HCT116 (cell line): ENCODE results near the gene HAUS6. TPM values are rescaled to one million over a fixed set of nuclear protein-coding genes. Genes with fewer than 3 reads are reported as not detected.

Source experiments
- ATAC-seq: fragments of 200-7000 bp; cut with Tn5 transposase; 2 replicates; pipeline ENCODE4 v1.9.1; 2020; ENCODE audit warnings: mild to moderate bottlenecking, moderate library complexity
- BruUV-seq: library from RNA; stranded (reverse); fragments of 400-500 nt; replicated peaks from 2 replicates; lab custom pipeline; 2021; lab: Mats Ljungman, UMichigan
- CTCF ChIA-PET: fragments of 300-600 bp; sonication (Branson Sonifier 250); formaldehyde crosslinking; loops from one replicate; lab custom pipeline; 2021; ENCODE audit warnings: antibody characterized with exemption; lab: Charles Lee
- POLR2A ChIA-PET: fragments of 300-600, 350-600 bp; sonication (Branson Sonifier 250); formaldehyde crosslinking; loops from one replicate; lab custom pipeline; 2021; ENCODE audit warnings: antibody characterized with exemption; lab: Charles Lee
- RAD21 ChIA-PET, 2 experiments: fragments of 300-600 bp; sonication (Branson Sonifier 250); formaldehyde crosslinking; loops; one replicate each; lab custom pipeline; 2023; ENCODE audit warnings: low total read pairs in 2 of 2; ENCODE audit not compliant: uncharacterized antibody in 2 of 2, unreplicated experiment in 2 of 2, low non-redundant PET in 1 of 2; lab: Charles Lee
- DNase-seq: peaks from one replicate; pipeline ENCODE4 v3.0.0-alpha.2; 2010; ENCODE audit warnings: low read depth, low spot score
- H2AFZ ChIP-seq: fragments of 200-600 bp; shearing (Covaris generic), sonication (generic); 2 replicates; pipeline ENCODE4 v1.6.1; 2017; ENCODE audit warnings: low read depth, mixed run types, mixed read lengths, antibody characterized with exemption, low read length; ENCODE audit not compliant: poor library complexity, severe bottlenecking
- H3K27ac ChIP-seq: 2 replicates; pipeline ENCODE4 v1.5.1; 2012; ENCODE audit warnings: low read depth, low read length
- H3K27me3 ChIP-seq: fragments of 200-600 bp; sonication (generic); 2 replicates; pipeline ENCODE4 v1.6.1; 2016; ENCODE audit warnings: mixed run types, low read length, mixed read lengths; ENCODE audit not compliant: insufficient read depth
- H3K36me3 ChIP-seq, 2 experiments: fragments of 200-500 bp in 1 of 2; fragments of 200-600 bp in 1 of 2; sonication (Bioruptor generic) in 1 of 2; sonication (generic) in 1 of 2; 2 replicates each; pipeline versions ENCODE4 v1.5.1 to v1.6.1; 2014 to 2016; ENCODE audit warnings: low read length in 2 of 2, inconsistent platforms in 1 of 2, mixed read lengths in 1 of 2, mixed run types in 1 of 2; ENCODE audit not compliant: insufficient read depth in 2 of 2, control insufficient read depth in 1 of 2
- H3K4me1 ChIP-seq, 2 experiments: fragments of 200-600 bp in 1 of 2; sonication (generic) in 1 of 2; 2 replicates each; pipeline versions ENCODE4 v1.5.1 to v1.6.1; 2012 to 2017; ENCODE audit warnings: low read length in 2 of 2, inconsistent platforms in 1 of 2, mild to moderate bottlenecking in 1 of 2, mixed read lengths in 1 of 2, mixed run types in 1 of 2, moderate library complexity in 1 of 2; ENCODE audit not compliant: insufficient read depth in 2 of 2, control insufficient read depth in 1 of 2
- H3K4me2 ChIP-seq: fragments of 200-600 bp; sonication (generic); 2 replicates; pipeline ENCODE4 v1.6.1; 2017; ENCODE audit warnings: mixed run types, low read length, mixed read lengths
- H3K4me3 ChIP-seq, 2 experiments: fragments of 200-600 bp in 1 of 2; sonication (generic) in 1 of 2; replicated peaks in 1 of 2; 2 replicates each; pipeline ENCODE4 v1.5.1; 2011 to 2016; ENCODE audit warnings: low read length in 2 of 2, control low read depth in 1 of 2, low read depth in 1 of 2, mild to moderate bottlenecking in 1 of 2, mixed read lengths in 1 of 2, mixed run types in 1 of 2
- H3K79me2 ChIP-seq: fragments of 200-600 bp; sonication (generic); 2 replicates; pipeline ENCODE4 v1.6.1; 2017; ENCODE audit warnings: mild to moderate bottlenecking, mixed run types, low read length, moderate library complexity, mixed read lengths; ENCODE audit not compliant: insufficient read depth
- H3K9ac ChIP-seq: fragments of 200-600 bp; sonication (generic); 2 replicates; pipeline ENCODE4 v1.6.1; 2016; ENCODE audit warnings: low read length, mixed read lengths
- H3K9me2 ChIP-seq: fragments of 200-600 bp; sonication (generic), shearing (Covaris generic); 2 replicates; pipeline ENCODE4 v1.6.1; 2017; ENCODE audit warnings: mixed run types, mild to moderate bottlenecking, moderate library complexity; ENCODE audit not compliant: insufficient read depth
- H3K9me3 ChIP-seq, 2 experiments: fragments of 200-500 bp in 1 of 2; fragments of 200-600 bp in 1 of 2; sonication (Bioruptor generic) in 1 of 2; sonication (generic) in 1 of 2; 2 replicates each; pipeline ENCODE4 v1.6.1; 2014 to 2017; ENCODE audit warnings: low read length in 2 of 2, mixed read lengths in 2 of 2, inconsistent platforms in 1 of 2, low read depth in 1 of 2, mild to moderate bottlenecking in 1 of 2, mixed run types in 1 of 2, moderate library complexity in 1 of 2; ENCODE audit not compliant: control insufficient read depth in 1 of 2, insufficient read depth in 1 of 2
- H4K20me1 ChIP-seq: fragments of 200-600 bp; sonication (generic), shearing (Covaris generic); 2 replicates; pipeline ENCODE4 v1.6.1; 2017; ENCODE audit warnings: mixed run types, mild to moderate bottlenecking, moderate library complexity; ENCODE audit not compliant: insufficient read depth
- ATF3 ChIP-seq: IDR thresholded peaks from 2 replicates; pipeline ENCODE4 v1.6.1; 2012
- CBX3 ChIP-seq: IDR thresholded peaks from 2 replicates; pipeline ENCODE4 v1.6.1; 2012; ENCODE audit warnings: low read depth
- CEBPB ChIP-seq: IDR thresholded peaks from 2 replicates; pipeline ENCODE4 v1.6.1; 2012; ENCODE audit warnings: low read depth
- FOSL1 ChIP-seq: IDR thresholded peaks from 2 replicates; pipeline ENCODE4 v1.6.1; 2012; ENCODE audit warnings: low read depth
- JUND ChIP-seq: IDR thresholded peaks from 2 replicates; pipeline ENCODE4 v1.6.1; 2012
- RAD21 ChIP-seq: IDR thresholded peaks from 2 replicates; pipeline ENCODE4 v1.6.1; 2012; ENCODE audit warnings: low read depth, mild to moderate bottlenecking
- SRF ChIP-seq: IDR thresholded peaks from 2 replicates; pipeline ENCODE4 v1.6.1; 2012; ENCODE audit warnings: low read depth
- YY1 ChIP-seq: IDR thresholded peaks from 2 replicates; pipeline ENCODE4 v1.6.1; 2011; ENCODE audit warnings: low read length, low read depth, moderate library complexity, mild to moderate bottlenecking; ENCODE audit not compliant: insufficient replicate concordance; ENCODE audit errors: extremely low read depth
- intact Hi-C: fragments of 100-400 bp; cut with micrococcal nuclease; formaldehyde crosslinking; loops from 2 replicates; pipeline ENCODE4 v1.10.0; 2022
- total RNA-seq: library from RNA; stranded (reverse); gene quantifications from one replicate; pipeline ENCODE4 v1.2.1, GENCODE V29; 2021; ENCODE audit not compliant: unreplicated experiment
- TF ChIP-seq, protein P1 (sequence below): IDR thresholded peaks from 2 replicates; pipeline ENCODE4 v1.6.1; 2012; ENCODE audit warnings: low read depth

HAUS6 gene
- total RNA-seq, 1 experiment from 2014 or later, result 28.8 TPM

DNA sequence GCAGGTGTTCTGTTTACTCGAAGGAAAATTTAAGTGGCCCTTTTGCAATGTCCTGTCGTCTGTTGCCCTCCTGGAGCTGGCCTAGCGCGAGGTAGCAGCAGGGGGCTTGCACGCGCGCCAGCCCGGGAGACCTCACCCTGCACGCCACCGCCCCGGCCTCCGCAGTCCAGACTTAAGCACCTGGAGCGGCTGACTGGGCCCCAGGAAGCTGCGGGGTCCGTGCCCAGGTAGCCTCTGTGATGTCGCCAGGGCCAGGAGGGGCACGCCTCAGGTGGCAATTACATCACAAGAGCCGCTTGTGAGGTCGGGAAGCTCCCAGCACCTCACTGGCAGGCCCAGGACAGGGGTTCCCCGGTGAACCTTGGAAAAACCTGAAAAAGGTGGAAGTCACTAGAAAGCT is 69.7 kb downstream of the HAUS6 start, which contains the start of gene SAXO1:
TSS of gene SAXO1 (minus strand) at position 195 of the 400 bp plus-strand sequence. CDS start 301 bp downstream, outside the sequence.
- Histone ChIP-seq H3K4me3 (no peak within 1 kb of the TSS), H3K36me3 (no peaks in the 10 kb centered on the region), H3K9me2 (no peaks in the 10 kb centered on the region), H3K27me3 (no peaks in the 10 kb centered on the region), H3K27ac (no peak within 1 kb of the TSS), H4K20me1 (no peaks in the 10 kb centered on the region), H3K4me2 (no peak within 1 kb of the TSS), H3K79me2 (no peaks in the 10 kb centered on the region), H3K9me3 (no peaks in the 10 kb centered on the region), H3K4me1 (no peaks in the 10 kb centered on the region), H2AFZ (no peak within 1 kb of the TSS), H3K9ac (no peak within 1 kb of the TSS)
- no TSS peak for BruUV-seq
- no peak for DNase-seq
- no peak for ATAC-seq
- TF ChIP-seq SRF (no peak), JUND (no peak), CBX3 (no peak), FOSL1 (no peak), CEBPB (no peak), RAD21 (no peak), YY1 (no peak), ATF3 (no peak)
- TF ChIP-seq, protein P1, sequence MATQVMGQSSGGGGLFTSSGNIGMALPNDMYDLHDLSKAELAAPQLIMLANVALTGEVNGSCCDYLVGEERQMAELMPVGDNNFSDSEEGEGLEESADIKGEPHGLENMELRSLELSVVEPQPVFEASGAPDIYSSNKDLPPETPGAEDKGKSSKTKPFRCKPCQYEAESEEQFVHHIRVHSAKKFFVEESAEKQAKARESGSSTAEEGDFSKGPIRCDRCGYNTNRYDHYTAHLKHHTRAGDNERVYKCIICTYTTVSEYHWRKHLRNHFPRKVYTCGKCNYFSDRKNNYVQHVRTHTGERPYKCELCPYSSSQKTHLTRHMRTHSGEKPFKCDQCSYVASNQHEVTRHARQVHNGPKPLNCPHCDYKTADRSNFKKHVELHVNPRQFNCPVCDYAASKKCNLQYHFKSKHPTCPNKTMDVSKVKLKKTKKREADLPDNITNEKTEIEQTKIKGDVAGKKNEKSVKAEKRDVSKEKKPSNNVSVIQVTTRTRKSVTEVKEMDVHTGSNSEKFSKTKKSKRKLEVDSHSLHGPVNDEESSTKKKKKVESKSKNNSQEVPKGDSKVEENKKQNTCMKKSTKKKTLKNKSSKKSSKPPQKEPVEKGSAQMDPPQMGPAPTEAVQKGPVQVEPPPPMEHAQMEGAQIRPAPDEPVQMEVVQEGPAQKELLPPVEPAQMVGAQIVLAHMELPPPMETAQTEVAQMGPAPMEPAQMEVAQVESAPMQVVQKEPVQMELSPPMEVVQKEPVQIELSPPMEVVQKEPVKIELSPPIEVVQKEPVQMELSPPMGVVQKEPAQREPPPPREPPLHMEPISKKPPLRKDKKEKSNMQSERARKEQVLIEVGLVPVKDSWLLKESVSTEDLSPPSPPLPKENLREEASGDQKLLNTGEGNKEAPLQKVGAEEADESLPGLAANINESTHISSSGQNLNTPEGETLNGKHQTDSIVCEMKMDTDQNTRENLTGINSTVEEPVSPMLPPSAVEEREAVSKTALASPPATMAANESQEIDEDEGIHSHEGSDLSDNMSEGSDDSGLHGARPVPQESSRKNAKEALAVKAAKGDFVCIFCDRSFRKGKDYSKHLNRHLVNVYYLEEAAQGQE, result no peak
- RAD21 ChIA-PET, result no interaction called here
- intact Hi-C loops, result no loop called here
- CTCF ChIA-PET, result no interaction called here
- POLR2A ChIA-PET, result no interaction called here
